Activated CD8-positive, alpha-beta memory T cell treated with anti-CD3 and anti-CD28 coated beads for 48 hours (primary cell): Measurements from ENCODE around the gene FBXL2.

Experiments used
- DNase-seq, 3 experiments: peaks; one replicate each; pipeline ENCODE4 v3.0.0-alpha.2; 2020; ENCODE audit warnings: low read depth in 2 of 3, low spot score in 2 of 3

FBXL2 gene, protein sequence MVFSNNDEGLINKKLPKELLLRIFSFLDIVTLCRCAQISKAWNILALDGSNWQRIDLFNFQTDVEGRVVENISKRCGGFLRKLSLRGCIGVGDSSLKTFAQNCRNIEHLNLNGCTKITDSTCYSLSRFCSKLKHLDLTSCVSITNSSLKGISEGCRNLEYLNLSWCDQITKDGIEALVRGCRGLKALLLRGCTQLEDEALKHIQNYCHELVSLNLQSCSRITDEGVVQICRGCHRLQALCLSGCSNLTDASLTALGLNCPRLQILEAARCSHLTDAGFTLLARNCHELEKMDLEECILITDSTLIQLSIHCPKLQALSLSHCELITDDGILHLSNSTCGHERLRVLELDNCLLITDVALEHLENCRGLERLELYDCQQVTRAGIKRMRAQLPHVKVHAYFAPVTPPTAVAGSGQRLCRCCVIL

DNA sequence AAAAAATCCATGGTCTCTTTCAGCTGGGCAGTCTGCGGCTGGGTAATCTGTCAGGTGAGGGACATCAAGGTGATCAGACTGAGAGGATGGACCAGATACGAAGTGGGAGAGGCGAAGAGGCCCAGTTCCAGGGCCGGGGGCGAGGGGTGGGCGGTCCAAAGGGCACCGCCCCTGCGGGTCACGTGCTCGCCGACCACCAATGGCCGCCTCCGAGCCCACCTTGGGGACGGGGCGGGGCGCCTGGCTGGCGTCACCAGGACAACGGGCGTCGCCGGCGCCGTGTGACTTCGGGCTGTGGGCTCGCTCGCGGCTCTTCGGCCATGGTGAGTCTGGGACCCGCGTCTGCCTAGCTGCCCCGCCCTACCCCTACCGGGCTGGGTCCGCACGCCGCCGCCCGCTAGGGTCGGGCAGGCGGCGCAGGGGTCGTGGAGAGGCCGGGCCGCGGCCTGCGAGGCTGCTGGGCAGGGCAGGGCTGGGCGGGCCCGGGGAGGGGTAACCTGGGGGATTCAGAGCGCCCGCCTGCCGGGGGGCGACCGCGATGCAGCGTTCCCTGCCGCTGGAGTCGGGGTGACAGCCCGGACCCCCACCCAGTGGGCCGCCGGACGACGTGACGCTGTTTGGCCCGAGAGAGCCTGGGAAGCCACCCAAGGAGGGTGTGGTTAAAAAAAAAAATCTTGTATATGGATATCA lies at the start of gene FBXL2:
Gene FBXL2, plus strand, starts transcription at position 250 of the 690 bp plus-strand sequence. Its CDS starts 71 bp downstream, at position 321.
- DNase-seq = peak in 2 of 3 experiments; percentile 3 to 6

DNA sequence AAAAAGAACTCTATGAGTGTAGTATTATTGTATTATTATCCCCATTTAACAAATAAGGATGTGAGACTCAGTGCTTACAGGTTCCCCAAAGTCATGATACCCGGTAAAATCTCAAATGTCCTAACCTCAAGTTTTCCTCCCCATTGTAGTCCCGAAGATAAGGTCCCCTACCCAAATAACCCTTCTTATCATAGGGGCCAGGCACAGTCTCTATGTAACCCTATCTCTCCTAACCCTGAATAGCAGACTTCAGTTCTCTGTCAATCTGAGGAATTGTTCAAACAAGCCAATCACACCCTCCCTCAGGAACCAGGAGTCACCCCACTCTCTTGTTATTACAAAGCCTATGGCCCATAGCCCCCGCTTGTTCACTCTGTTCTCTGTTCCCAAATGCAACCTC lies 48.2 kb upstream of the FBXL2 start:
- no peak for DNase-seq

DNA sequence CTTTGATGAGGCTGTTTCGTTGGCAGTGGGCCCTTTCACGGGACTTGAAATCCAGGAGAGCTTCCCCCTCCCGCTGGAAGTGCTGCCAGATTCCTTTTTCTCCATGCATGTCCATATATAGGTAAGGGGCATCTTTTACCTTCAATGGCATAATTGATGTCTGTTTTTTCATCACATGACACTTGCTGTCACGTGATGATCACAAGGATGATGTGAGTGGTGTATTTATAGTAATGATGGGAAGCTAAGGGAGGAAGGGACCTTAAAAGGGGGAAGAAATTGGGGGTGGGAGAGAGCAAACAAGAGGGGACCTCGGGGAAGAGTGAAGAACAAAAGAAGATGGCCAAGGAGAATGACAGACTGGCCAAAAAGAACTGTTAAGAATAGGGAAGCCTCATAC lies 47.3 kb upstream of the FBXL2 start:
- no peak for DNase-seq

DNA sequence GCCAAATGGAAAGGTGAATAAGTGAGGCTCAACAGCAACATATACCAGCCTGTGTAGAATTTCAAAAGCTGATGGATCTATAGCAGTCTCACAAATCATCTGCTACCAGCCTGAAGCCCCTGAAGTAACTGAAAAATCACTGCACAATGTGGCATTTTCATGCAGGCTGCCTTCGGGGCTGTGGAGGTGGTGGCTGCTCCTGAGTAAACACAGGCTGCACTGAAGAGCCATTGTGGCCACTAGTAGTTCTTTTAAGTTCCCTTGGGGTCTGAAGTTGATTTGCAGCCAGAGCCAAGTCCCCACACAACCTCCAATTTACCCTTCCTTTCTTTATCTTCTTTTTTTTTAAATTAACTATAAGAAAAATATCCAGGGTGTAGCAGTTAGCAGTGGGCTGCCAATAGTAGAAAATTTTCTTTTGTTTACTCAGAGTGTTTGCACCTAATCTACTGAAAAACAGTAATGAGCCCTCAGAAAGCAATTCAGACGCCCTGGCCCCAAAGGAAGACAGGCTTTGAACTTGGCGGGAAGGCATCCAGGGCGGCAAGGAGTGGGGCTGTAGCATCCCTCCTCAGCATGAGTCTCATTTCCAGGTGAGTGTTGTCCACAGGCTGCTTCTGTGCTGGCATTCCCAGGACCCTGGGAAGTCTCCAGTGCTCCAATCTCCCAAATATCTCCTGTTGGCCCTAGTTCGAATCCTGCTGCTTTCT lies 45.3 kb upstream of the FBXL2 start:
- DNase-seq = no peak

DNA sequence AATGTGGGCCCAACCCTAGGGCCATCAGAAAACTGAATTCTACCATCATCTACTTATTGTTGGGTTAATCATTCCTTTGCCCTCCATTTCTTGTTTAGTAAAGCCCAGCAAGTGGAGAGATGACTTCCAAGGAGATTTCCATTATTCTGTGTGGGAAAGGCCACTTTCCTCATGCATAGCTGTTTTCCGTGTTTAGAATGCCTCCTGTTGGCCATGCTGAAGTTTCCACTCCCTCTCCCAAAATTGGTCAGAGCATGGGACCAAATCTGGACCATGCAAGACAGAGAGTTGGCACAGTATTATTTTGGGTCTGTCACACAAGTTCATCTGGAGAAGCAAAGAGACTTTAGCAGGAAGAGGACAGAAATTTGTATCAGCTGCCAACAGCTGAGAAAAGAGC lies 43.4 kb upstream of the FBXL2 start:
- no peak for DNase-seq

DNA sequence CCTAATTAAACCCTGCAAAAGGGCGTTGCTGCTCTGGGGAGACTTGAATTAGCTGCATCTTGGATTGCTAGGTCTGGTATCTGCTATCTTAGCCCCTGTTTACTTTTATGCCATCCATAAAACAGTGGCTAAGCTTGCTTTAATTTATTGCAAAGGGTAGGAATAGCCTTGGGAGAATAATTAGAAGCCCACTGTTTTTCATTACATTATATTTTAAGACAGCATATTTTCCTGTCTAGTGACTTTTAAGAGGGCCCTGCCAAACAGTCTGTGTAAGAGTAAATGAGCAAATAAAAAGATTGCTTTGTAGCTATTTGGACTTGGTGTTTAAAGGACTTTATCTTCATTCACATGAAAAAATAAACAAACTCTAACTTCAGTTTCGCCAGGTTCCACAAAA lies 41.2 kb upstream of the FBXL2 start:
- no peak for DNase-seq

DNA sequence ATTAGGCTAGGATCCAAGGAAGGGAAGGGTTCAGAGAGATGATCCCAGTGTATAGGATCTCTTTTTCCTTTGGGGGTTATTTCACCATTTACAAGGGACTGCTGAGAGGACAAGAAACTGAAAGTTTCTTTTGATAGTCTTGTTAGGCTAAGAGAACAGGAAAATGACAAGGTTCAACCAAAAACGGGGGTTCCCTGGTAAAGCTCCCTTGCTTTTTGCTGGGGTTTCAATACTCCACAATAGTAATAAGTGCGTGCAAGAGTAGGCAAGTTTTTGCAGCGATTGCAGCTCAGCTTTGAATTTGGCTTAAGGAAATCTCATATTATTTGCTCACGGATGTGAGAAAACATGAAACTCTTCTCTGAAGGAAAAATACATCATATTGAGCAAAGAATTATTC lies 39.8 kb upstream of the FBXL2 start:
- no peak for DNase-seq

DNA sequence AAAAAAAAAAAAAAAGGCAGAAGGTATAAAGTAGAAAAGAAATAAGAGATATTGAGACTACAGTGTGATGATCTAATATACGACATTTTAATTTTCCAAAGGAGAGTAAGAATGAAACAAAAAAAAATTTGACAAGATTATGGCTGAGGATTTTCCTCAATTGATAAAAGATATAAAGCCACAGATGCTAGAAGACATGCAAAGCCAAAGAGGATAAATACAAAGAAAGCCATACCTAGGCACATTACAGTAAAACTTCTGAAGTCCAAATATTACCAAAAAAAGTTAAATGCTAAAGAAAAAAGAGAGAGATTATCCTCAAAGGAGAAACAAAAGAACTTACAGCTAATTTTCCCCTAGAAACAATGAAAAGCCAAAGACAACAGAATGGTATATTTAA lies 38.3 kb upstream of the FBXL2 start:
- no peak for DNase-seq

DNA sequence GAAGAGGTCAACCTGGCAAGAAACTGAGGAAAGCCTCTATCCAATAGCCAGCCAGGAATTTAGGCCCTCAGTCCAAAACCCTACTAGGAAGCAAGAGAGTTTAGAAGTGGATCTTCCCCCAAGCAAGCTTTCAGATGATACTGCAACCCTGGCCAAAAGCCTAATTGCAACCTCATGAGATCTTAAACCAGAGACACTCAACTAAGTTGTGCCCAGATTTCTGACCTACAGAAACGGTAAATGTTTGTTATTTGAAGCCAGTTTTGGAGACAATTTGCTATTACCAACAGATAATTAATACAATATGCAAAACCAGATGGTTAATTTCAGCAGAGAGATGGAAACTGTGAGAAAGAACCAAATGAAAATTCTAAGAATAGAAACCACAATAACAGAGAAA lies 37.0 kb upstream of the FBXL2 start:
- no peak for DNase-seq

DNA sequence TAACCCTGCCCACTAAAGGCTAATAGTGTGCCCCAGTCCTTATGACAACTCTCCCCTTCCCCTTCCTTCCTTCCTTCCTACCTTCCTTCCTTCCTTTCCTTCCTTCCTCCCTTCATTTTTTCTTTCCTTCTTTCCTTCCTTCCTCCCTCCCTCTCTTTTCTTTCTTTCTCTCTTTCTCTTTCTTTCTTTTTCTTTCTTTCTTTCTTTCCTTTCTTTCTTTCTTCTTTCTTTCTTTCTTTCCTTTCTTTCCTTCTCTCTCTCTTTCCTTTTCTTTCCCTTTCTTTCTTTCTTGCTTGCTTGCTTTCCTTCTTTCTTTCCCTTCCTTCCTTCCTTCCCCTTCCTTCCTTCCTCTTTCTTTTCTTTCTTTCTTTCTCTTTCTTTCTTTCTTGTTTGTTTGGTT lies 30.5 kb upstream of the FBXL2 start:
- DNase-seq = no peak

DNA sequence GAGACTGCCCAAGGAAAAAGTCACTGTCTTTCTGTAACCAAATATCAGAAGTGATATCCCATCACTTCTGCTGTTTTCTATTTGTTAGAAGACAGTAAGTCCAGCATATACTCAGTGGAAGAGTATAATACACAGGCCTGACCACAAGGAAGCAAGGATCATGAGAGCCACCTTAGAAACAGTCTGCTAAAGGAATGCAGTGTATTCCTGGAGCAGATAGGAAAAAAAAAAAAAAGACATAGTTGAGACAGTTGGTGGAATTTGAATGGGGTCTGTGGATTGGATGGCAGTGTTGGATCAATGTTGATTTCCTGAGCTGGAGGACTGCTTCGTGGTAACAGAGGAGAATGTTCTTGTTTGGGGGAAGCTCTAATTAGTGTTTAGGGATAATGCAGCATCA lies 26.5 kb upstream of the FBXL2 start:
- DNase-seq = no peak

DNA sequence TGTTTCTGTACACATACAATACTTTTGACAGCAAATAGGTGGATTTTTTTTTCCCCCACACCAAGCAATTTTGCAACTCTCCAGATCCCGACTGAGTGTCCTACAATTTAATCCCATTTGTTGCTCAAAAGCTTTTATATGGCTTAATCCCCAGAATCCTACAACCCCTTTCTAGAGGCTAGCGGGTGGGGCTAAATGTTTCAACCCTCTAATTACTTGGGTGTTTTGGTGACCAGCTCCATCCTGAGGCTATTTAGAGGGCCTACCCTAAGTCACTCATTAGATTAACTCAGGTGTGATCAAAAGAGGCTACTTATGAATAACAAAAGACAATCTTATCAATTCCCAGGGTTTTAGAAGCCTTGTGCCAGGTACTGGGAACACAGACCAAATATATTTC lies 21.0 kb upstream of the FBXL2 start:
- DNase-seq = no peak

DNA sequence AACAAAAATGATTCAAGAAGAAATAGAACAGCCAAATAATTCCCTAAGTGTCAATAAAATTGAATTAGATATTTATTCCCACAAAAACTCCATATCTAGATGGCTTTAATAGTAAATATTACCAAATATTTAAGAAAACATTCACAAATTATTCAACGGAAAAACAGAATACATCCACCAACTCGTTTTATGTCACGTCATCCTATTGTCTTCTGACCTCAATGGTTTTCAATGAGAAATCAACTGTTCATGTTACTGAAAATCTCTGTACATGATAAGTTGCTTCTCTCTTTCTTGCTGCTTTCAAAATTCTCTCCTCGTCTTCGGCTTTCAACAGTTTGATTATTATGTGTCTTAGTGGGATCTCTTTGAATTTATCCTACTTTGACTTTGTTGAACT lies 17.1 kb upstream of the FBXL2 start:
- DNase-seq = no peak

DNA sequence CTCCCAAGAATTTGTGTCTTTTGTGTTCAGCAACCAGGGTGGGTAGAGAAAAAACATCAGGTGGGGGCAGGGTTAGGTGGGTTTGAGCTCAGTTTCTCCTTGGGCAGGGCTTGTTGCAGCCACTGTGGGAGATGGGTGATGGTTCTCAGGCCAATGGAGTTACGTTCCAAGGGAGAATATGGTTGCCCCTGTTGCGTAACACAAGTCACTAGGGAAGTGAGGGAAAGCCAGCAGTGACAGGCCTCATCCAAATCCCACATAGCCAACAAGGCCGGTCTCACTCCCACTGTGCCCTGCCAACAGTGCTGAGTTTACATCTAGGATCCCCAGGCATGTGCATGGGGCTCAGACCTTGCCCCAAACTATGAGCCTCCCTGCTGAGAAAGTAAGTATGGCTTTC lies 7.9 kb upstream of the FBXL2 start:
- DNase-seq = no peak

DNA sequence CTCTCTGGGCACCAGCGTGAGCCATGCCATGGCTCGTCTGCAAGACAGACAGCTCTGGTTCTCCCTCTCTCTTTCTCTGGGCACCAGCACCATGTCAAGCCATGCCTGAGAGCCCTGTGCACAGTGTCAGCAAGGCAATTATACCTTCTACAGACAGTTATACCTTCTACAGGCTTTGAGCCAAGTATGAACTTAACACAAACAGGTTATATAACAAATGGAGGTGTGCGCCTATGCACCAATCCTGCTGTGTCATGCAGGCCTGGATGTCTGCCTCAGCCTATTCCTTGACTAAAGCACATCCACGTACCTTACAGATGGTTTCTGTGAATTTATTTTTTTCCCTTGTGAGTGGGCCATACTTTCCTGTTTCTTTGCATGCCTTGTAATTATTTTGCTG lies 5.9 kb upstream of the FBXL2 start:
- DNase-seq = no peak

DNA sequence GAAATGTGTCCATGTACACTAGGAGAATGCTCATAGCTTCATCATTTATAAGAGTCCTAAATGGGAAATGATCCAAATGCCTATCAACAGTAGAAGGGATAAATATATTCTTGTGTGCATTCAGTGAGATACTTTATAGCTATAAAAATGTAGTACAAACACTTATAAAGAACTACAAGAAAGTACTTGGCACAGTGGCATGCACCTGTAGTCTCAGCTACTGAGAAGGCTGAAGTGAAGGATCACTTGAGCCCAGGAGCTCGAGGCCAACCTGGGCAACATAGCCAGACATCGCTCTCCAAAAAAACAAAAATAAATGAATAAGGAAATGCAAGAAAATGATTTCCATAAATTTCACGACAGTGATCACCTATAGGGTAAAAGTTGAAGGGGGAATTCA lies 3.6 kb upstream of the FBXL2 start:
- no peak for DNase-seq

DNA sequence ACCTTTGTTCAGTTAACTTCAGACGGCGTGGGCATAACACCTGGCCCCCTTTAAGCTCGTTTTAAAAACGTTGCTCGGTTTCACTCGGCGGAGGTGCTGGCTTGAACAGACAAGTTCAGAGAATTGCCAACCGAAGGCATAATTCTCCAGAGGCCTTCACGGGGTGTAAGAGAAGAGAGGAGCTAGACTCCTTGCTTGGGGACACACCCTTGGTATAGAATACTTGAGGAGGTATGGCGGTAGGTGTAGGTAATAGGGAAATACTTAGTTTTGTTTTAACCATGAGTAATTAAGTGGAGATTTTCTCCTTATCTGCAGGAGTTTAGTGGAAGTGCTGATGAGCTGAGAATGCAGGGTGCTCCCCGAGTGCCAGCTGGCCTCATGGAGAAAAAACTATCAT lies 921 bp downstream of the FBXL2 start:
- no peak for DNase-seq

DNA sequence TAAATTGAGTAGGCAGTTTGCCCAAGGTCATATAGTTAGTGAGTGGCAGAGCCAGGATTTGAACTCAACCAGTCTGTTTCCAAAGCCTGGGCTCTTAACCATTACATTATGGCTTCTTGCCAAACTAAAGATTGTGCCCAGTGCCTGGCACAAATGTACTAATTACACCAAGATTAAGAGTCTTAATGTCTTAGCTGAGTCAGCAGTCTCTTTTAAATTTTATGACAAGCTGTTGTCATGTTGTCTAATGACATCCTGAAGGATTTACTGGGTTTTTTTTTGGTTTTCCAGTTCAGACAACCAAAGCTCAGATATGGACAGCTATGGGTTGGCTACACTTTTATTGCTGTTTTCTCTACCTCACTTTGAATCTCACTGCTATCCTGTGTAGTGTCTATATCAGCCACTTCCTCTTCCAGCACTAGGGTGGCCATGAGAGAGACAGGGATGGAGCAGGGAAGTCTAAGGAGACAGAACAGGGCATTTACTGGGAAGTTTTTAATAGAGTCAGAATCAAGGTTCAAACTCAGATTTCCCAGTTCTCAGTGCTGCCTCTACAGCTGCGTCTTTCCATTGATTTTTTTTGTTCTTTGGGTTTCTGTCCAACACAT lies 10.5 kb downstream of the FBXL2 start:
- DNase-seq = no peak

DNA sequence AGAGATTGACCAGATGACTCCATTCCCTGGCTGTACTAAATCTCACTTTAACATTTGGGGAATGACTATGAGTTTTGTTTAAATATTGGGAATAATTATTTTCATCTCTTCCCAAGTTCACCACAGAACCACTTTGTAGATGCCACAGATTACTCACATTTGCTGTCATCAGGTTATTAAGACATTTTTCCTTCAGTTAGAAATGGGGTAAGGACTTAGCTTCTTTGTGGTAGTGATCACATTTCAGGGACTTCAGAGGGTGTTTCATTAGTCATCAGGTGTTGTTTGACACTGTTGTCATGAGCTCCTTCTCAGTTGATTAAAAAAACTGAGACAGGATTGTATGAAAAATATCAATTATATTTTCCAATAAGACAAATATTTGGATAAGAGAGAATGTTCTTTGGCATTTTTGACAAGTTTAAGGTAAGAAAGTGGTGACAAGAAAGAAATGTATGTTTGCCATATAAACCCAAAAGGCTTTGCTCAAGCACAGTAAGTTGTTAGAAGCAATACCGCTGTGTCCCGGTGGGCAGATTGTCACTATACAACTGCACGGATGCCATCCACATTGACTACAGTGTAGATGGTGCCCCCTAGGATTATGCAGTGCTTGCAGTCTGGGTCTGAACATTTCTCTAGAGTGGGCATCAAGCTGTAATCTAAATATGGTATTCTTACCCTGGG lies 22.3 kb downstream of the FBXL2 start:
- no peak for DNase-seq

DNA sequence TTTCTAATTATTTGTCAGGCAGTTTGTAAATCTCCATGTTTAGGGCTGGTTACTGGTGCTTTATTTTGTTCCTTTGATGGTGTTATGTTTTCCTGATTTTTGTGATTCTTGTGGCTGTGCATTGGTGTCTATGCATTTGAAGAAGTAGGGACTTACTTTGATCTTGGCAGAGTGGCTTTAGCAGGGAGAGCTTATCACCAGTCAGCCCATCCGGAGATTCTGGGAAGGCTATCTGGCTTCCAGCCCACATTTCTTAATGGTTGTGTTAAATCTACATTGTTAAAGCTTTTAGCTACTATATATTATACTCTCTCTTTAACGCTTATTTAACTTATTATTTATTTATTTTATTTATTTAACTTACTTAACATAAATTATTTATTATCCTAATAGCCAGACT lies 35.1 kb downstream of the FBXL2 start:
- no peak for DNase-seq

DNA sequence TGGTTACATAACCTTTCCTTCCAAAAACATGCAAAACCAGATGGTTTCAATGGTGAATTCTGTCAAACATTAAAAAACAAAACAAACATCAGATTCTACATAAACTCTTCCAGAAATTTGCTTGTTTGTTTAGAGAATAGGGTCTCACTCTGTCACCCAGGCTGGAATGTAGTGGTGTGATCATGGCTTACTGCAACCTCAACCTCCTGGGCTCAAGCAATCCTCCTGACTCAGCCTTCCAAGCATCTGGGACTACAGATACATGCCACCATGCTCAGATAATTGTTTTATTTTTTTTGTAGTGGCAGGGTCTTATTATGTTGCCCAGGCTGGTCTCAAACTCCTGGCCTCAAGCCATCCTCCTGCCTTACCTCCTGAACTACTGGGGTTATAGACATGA lies 36.1 kb downstream of the FBXL2 start:
- DNase-seq = no peak
